ENCODE results near the gene SLC10A7.

The SLC10A7 gene

DNA sequence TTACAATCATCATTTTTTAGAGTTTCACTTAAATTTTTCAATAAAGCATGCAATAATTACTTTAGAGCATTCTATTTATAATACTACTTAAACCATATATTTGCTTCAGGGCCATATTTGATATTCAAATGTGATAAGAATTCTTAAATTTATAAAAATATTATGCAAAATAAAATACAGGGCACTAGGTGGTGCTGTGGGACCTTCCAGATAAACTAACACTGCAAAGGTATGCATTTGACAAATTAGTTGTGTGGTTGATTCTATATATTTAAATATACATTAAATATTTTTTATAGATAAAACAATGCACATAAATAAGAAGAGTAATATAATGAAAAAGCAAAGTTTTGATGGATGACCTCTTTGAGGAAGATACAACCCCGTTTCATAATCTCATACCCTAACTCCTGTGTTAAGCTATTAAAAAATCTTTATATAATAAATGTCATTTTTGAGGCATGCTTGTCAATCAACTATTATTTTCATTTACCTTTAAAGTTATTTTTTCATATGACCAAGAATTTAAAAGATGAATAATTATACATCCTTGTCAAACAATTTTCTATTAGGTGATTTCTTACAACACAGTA is 179.0 kb downstream of the SLC10A7 start:
- H3K27ac ChIP-seq = no peak overlapping the region
- CTCF ChIA-PET = interaction anchor here (0.7 to 0.9 kb wide), 2 partner anchors 137 to 676 kb away, joined by 3 to 4 read pairs; no protein-coding TSS in a partner anchor
- POLR2A ChIA-PET (ENCODE audit: low non-redundant PET) = no interaction called here
- TF ChIP-seq, protein P1, sequence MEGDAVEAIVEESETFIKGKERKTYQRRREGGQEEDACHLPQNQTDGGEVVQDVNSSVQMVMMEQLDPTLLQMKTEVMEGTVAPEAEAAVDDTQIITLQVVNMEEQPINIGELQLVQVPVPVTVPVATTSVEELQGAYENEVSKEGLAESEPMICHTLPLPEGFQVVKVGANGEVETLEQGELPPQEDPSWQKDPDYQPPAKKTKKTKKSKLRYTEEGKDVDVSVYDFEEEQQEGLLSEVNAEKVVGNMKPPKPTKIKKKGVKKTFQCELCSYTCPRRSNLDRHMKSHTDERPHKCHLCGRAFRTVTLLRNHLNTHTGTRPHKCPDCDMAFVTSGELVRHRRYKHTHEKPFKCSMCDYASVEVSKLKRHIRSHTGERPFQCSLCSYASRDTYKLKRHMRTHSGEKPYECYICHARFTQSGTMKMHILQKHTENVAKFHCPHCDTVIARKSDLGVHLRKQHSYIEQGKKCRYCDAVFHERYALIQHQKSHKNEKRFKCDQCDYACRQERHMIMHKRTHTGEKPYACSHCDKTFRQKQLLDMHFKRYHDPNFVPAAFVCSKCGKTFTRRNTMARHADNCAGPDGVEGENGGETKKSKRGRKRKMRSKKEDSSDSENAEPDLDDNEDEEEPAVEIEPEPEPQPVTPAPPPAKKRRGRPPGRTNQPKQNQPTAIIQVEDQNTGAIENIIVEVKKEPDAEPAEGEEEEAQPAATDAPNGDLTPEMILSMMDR (conservative IDR thresholded peaks at IDR 0.05; ENCODE audit: low read depth) = peak; percentile 10; the same call in 1 of the 2 replicates
- no peak for DNase-seq (ENCODE audit: low spot score)

DNA sequence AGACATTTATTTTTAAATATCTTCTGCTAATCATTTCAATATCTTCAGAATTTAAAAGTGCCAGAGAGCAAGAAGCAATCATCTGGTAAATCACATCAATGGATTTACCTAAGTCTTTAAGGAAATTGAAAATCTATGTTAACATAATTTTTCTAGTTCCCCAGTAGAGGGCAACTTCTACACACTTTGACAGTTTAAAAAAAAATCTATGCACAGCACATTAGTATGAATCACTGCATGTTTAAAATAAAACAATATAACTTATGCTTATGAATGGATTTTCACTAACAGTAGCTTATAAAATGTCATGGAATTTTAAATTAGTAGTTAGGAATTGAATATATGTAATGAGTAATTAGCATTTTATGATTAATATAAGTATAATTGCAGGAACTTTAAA is 180.9 kb downstream of the SLC10A7 start:
- peak; percentile 16 for DNase-seq (ENCODE audit: low spot score)
- H3K27ac ChIP-seq = no peak overlapping the region
- ChIA-PET POLR2A (ENCODE audit: low non-redundant PET) (no interaction called here), CTCF (interaction anchor here (0.6 to 0.8 kb wide), 4 partner anchors 535 to 1351 kb away, joined by 3 to 4 read pairs (median 4); no protein-coding TSS in a partner anchor)
- TF ChIP-seq, protein P1 (conservative IDR thresholded peaks at IDR 0.05; ENCODE audit: low read depth) = peak; percentile 57

DNA sequence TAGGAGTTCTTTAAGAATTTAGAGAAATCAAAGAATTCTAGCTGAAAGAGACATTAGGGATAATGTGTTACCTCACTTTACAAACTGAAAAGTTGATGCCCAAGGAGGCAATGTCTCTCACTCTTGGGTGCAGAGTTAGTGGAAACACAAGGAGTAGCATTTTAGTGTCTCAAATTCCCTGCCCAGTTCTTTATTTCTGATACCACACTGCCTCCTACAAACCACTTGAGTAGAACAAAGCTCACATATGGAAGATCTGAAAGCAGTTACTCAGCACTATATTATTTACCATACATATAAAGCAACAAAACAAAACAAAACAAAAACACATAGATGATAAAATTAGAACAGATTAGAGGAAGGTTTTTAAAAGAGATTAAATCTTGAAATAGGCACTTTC is 183.2 kb downstream of the SLC10A7 start:
- H3K27ac ChIP-seq = no peak overlapping the region
- ChIA-PET CTCF (interaction anchor here (0.7 kb wide), 1 partner anchor 243 kb away, joined by 4 read pairs; no protein-coding TSS in a partner anchor), POLR2A (ENCODE audit: low non-redundant PET) (no interaction called here)
- DNase-seq (ENCODE audit: low spot score) = no peak
- TF ChIP-seq, protein P1 (conservative IDR thresholded peaks at IDR 0.05; ENCODE audit: low read depth) = no peak

DNA sequence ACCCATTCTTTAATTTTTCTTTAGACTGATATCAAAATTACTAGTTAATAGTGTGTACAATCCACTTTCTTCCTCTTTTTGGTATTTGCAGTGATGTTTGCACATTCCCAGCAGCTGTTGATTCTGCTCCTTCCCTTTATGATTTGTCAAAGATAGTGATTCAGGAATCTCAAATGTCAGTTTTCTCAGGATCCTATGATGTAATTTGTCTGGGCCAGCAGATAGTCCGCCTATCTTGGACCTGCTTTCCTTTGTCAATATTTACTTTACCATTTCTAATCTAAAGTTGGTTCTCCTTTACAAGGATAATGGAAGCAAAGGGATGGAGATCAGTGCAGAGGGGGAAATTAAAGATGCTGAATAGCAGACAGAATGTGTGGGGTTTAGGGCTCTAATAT is 185.3 kb downstream of the SLC10A7 start:
- CTCF ChIA-PET = interaction anchor here (0.6 kb wide), 1 partner anchor 83 kb away, joined by 3 read pairs; no protein-coding TSS in a partner anchor

DNA sequence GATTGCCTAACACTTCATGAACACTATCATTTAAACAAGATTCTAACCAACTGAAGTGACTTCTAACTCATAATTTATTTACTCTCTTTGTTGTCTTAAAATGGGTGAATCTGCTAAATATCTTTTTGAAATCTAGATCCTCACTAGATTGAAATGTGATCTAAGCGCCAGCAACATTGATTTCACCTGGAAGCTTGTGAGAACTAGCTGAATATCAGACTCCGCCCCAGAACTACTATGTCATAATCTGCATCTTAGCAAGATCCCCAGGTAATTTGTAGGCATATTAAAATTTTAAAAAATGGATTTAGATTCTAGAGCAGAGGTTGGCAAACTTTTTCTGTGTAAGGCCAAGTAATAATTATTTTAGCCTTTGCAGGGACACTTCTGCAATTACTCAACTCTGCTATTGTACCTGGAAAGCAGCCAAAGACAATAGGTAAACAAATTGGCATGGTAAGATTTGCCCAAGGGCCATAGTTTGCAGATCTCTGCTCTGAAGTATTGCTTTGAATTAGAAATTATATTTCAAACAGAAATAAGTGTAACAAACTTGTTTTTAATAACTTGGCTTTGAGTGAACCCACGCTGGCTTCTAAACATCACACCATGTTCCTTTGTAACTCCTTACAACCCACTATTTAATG is 185.9 kb downstream of the SLC10A7 start:
- TF ChIP-seq, protein P1 (conservative IDR thresholded peaks at IDR 0.05; ENCODE audit: low read depth) = no peak
- ChIA-PET POLR2A (ENCODE audit: low non-redundant PET) (no interaction called here), CTCF (no interaction called here)
- H3K27ac ChIP-seq = no peak overlapping the region
- no peak for DNase-seq (ENCODE audit: low spot score)

More for the DNA sequence above, 185.3 kb downstream of the SLC10A7 start:
- TF ChIP-seq, protein P1 (conservative IDR thresholded peaks at IDR 0.05; ENCODE audit: low read depth) = no peak
- DNase-seq (ENCODE audit: low spot score) = no peak
- H3K27ac ChIP-seq = no peak overlapping the region
- POLR2A ChIA-PET (ENCODE audit: low non-redundant PET) = no interaction called here

DNA sequence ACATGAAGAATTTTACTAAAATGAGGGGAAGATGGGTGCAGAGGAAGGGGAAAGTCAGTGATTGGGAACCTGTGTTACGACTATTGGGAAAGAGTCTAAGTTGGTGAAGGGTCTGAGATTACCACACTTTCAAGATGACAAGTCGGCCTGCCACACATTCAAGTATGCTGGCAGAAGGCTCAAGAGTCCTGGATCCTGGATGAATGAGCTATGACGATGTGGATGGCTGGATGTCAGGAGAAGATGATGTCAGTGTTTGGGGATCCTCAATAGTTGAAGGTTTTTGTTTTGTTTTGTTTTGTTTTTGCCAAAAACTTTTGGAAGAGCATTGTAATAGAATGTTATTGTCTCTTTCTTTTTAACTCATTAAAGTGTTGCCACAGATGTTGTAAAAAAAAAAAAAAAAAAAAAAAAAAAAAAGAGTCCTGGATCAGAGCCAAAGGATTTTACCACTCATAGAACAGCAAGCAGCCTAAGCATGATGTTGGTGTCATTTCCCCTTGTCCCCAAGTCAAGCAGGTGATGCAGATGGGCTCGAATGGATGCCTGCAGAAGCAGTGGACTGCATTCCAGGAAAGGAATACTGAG is 186.8 kb downstream of the SLC10A7 start:
- TF ChIP-seq, protein P1 (conservative IDR thresholded peaks at IDR 0.05; ENCODE audit: low read depth) = no peak
- no peak for DNase-seq (ENCODE audit: low spot score)
- ChIA-PET POLR2A (ENCODE audit: low non-redundant PET) (no interaction called here), CTCF (no interaction called here)
- H3K27ac ChIP-seq = no peak overlapping the region
